ENCODE measurements around the gene DDX11.
"Not testable (repeated sequence)": the region's sequence is repeated elsewhere in the genome, so short reads cannot be mapped to it uniquely, and the experiment has no call there.

DDX11 gene

GRCh38 chr12:31070971-31071740 is 2.5 kb upstream of the DDX11 start:
- DNase-seq, result not testable (repeated sequence)

DNA sequence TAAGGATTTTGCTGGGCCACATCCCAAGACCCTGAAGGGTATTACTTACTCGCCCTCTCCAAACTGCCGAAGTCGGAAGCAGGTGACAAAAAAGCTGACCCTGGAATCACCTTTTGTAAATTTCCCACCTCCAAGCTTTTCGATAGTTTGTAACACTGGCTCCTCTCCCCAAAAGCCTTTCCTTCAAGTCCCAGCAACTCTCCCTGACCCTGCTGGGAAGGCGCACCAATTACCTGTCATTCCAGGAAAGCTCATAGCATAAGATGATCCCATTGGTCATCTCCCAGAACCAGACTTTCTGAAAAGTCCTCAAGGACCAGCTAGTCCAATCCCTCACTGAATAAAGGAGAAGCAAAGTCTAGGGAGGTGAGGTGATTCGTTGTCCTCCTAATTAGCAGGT is 698 bp upstream of the DDX11 start:
- DNase-seq, result not testable (repeated sequence)

DNA sequence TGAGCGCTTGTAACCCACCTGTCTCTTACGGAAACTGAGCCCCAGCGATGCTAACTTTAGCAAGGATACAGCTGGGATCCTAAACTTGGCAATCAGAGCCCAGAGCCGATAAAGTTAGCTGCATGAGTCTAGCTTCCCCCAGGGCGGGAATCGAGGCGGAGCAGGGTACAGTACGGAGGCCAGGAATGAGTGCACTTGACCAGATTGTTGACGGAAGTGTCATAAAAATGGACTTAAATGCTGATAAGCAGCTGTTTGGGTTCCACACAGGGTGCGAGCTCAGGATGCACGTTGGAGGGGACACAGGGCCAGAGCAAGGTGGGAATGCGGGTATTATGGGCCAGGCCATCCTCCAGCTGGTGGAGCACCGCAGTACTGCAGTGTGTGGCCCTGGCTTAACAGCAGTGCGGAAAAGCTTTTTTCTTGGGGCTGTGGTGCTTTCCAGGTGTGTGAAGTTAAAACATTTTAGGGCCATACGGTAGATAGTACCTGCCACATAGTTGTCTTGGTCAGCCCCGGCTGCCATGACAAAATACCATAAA is 744 bp downstream of the DDX11 start:
- peak; percentile 78 for DNase-seq

- not testable (repeated sequence) for DNase-seq
Observed at GRCh38 chr12:31076150-31076549, 2.5 kb downstream of the DDX11 start.

- DNase-seq, result not testable (repeated sequence)
Observed at GRCh38 chr12:31077095-31077494, 3.4 kb downstream of the DDX11 start.

GRCh38 chr12:31077998-31078397 is 4.3 kb downstream of the DDX11 start:
- DNase-seq, result not testable (repeated sequence)

DNA sequence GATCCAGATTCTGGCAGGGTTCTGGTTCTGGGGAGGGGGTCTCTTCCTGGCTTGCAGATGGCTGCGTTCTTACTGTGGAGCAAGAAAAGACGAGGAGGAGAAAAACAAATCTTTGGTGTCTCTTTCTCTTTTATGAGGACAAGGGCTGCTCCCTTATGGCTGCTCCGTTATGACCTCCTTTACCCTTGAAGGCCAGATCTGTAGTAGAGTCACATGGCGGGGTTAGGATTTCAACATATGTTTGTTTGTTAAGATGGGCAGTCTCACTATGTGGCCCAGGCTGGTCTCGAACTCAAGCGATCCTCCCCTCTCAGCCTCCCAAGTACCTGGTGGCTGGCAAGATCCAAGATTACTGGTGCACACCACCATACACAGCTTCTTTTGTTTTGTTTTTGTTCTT is 5.8 kb downstream of the DDX11 start:
- not testable (repeated sequence) for DNase-seq

DNA sequence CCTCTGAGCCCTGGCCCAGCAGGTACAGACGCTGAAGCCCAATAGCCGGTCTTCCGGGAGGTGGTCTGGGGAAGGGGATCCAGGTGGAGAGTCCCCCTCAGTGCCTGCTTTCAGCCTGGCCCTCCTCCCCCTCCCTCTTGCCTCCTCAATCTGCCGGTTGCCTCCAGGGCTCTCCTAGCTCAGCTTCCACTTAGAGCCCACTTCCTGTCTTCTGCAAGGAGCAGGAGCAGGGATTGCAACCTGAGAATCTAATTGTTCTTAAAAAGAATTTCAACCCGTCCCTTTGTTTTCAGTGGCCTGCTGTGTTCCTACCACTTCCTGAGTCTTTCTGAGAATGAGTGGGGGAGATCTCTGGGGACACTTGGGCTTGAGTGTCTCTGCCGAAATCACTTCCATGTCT is 6.6 kb downstream of the DDX11 start:
- DNase-seq, result not testable (repeated sequence)

DNA sequence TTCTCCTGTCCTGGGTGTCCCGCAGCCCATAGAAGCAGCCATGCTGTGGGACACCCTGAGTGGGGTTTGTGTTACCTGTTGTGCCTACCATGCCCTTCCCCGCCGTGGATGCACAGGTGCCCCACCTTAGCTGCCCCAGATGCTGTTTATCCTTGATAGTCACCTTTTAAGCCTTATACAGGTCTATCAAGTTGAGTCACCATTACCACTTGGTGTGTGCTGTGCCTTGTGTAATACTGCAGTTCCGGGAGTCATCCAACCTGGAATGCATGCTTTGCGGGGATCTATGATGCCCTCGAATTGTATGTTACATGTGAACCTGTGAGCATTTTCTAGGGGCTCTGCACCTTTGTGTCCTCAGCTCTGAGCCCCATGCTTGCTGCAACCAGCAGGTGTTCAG is 7.6 kb downstream of the DDX11 start:
- DNase-seq, result not testable (repeated sequence)

GRCh38 chr12:31084241-31084640 is 10.6 kb downstream of the DDX11 start:
- DNase-seq, result not testable (repeated sequence)

GRCh38 chr12:31086032-31086431 is 12.4 kb downstream of the DDX11 start:
- DNase-seq, result not testable (repeated sequence)

- DNase-seq, result not testable (repeated sequence)
Observed at GRCh38 chr12:31087486-31087885, 13.8 kb downstream of the DDX11 start.

DNA sequence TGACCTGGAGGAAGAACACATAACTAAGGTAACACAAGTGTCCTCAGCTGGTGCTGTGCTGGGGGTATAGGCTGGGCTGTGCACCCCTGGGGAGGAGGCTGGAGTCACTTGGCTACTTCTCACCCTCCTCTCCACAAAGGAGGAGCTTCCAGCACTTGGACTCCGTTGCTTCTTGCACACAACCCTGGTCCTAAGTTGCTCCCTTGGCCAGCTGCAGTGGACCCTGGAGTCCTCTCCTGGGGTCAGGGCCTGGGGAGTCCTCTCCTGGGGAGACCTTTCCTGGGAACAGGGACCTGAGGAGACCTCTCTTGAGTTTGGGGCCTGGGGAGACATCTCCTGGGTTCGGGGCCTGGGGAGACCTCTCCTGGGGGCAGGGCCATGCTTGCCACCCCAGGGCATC is 14.3 kb downstream of the DDX11 start:
- not testable (repeated sequence) for DNase-seq

- DNase-seq, result no peak
Observed at GRCh38 chr12:31089072-31089471, 15.4 kb downstream of the DDX11 start.

- not testable (repeated sequence) for DNase-seq
Observed at GRCh38 chr12:31091629-31092028, 18.0 kb downstream of the DDX11 start.

DNA sequence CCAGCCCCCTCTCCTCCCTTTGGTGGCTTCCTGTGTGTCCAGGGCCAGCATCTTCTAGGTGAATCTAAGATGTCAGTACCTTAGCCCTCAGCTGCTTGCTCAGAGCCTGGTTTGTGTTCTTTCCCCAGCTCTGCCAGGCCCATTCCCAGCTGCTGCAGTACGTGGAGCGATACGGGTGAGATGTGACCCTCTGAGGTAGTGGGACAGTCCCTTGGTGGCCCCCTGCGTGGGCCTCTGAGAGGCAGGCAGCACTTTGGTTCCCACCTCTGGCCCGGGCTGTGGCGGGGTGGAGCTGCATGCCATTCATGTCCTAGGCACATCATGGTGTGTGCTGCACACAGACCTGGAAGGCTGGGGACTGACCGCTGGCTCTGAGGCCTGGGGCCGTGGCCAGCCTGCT is 19.1 kb downstream of the DDX11 start:
- not testable (repeated sequence) for DNase-seq

- DNase-seq, result not testable (repeated sequence)
Observed at GRCh38 chr12:31095080-31095860, 21.6 kb downstream of the DDX11 start.

GRCh38 chr12:31096251-31097065 is 22.8 kb downstream of the DDX11 start:
- not testable (repeated sequence) for DNase-seq

DNA sequence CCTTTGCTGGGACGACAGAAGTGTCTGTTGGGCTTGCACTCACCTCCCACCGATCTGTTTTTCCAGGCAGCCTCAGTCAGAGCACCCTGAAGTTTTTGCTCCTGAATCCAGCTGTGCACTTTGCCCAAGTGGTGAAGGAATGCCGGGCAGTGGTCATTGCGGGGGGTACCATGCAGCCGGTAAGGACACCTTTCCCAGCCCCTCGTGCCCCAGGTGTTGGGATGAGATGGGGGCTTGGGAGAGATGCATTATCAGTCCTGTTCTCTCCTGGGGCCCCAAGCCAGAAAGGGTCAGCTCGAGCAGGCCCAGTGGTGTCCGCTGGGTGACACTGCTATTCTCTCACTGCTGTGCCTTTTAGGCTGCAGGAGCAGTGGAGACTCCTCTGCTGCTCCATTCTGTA is 24.2 kb downstream of the DDX11 start:
- DNase-seq, result not testable (repeated sequence)

GRCh38 chr12:31098363-31098762 is 24.7 kb downstream of the DDX11 start:
- DNase-seq, result not testable (repeated sequence)

DNA sequence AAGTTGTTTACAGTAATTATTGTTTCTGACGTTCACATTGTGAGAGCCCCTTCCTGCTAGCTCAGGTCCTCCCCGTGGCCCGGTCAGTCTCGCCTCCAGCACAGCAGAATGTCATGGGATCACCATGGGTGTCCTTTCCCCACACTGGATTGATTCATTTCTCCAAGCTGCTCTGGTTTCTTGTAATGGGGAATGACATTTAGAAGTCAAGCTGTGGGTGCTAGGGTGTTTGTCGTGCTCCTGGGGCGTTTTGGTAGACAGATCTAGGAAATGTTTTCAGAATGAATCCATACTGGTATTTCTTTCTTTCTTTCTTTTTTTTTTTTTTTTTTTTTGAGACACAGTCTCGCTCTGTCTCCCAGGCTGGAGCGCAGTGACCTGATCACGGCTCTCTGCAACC is 25.1 kb downstream of the DDX11 start:
- DNase-seq, result not testable (repeated sequence)

- not testable (repeated sequence) for DNase-seq
Observed at GRCh38 chr12:31099434-31099833, 25.8 kb downstream of the DDX11 start.
